Stimulated activated CD4-positive, alpha-beta T cell treated with anti-CD3 and anti-CD28 coated beads, TNF-alpha, amount 100 ng/mL, for 48 hours (primary cell): Measurements from ENCODE around the gene UBAP2.
"Not testable (repeated sequence)": the region's sequence is repeated elsewhere in the genome, so short reads cannot be mapped to it uniquely, and the experiment has no call there.

Experiments
- DNase-seq, 3 donors: peaks; one replicate each; pipeline ENCODE4 v3.0.0-alpha.2; 2020; ENCODE audit warnings: low read depth in 3 of 3

UBAP2 gene

GRCh38 chr9:34049630-34050384 is 1.1 kb upstream of the UBAP2 start:
- no peak for DNase-seq

DNA sequence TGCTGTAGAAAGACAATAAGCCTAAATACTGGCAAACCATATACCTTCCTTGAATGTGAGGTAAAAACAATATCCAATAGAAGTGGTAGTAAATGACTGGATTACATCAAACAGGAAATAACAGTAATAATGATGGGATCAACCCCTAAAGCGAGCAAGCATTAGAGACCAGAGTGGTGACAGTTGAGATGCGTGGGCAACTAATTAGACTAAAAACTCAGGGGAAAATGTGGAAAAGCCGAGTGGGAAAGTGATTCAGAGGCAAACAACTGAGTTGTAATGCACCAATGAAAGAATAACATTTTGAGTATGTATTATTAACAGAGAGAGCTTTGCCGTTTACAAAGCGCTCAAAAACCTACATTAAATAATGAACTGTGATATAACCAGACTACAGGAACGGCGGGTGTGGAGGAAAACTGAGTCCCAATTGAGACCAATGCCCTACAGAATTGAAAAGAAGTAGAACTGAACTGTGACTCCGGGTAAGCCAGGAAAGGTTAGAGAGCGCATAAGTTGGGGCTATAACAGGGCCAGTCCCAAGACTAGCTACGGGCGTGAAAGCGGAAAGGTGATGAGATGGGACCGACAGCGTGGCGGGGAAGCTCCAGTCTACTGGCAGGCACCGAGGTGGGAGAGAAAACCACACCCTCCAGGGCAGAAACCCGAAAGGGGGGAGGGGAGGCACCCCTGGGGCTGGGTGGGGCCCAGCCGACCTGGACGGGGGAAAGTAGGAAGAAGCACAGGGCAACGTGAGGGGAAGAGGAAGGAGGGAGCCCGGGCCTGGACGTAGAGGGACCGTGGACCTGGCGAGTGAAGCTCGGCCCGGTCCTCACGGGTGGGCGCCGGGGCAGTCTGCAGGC is 592 bp downstream of the UBAP2 start:
- DNase-seq: peak; percentile 25 to 50 (median 42)

DNA sequence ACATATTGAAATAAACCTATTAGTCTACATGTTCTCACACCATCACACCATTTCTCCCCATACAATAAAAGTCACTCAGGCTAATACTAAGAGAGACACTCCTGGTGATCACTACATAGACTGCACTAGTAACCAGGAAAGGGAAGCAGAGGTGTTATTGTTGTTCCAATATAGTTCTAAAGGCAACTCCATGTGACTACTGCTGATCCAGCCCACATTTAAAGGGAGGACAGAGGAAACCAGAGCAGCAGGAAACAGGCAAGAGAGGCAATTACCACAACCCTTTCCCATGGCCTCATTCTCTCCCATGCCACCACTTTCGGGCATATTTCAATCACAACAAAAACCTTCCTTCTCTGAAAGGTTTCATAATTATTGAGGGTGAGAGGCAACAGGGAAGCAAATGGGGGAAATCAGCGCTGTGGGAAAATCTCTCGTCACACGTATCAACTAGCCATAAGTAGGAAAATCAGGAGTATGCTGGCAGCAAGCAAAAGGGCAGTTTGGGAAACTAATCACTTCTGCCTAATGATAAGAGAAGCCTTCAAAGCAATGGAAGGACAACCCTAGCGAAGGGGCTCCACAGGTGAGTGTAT is 1.8 kb downstream of the UBAP2 start:
- DNase-seq: no peak

- DNase-seq: no peak
Observed at GRCh38 chr9:34045903-34046302, 2.8 kb downstream of the UBAP2 start.

GRCh38 chr9:34042074-34042473 is 6.6 kb downstream of the UBAP2 start:
- not testable (repeated sequence) for DNase-seq

DNA sequence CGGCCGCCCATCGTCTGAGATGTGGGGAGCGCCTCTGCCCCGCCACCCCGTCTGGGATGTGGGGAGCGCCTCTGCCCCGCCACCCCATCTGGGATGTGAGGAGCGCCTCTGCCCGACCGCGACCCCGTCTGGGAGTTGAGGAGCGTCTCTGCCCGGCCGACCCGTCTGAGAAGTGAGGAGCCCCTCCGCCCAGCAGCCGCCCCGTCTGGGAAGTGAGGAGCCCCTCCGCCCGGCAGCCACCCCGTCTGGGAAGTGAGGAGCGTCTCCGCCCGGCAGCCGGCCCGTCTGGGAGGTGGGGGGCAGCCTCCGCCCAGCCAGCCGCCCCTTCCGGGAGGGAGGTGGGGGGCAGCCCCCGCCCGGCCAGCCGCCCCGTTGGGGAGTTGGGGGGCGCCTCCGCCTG is 9.8 kb downstream of the UBAP2 start:
- DNase-seq: not testable (repeated sequence)

DNA sequence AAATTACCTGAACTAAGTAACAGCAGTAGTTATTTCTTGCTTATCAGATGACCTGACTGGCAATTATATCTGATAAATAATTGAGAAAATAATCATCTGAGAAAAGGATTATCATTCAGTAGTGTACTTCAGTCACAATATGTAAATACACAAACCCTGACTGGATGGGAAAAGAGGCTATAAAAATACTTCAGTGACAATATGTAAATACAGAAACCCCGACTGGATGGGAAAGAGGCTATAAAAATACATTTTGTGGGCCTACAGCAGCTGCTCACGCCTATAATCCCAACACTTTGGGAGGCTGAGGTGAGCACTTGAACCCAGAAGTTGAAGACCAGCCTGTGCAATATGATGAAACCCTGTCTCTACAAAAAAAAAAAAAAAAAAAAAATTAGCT is 11.1 kb downstream of the UBAP2 start:
- DNase-seq: no peak

GRCh38 chr9:34036625-34037024 is 12.1 kb downstream of the UBAP2 start:
- DNase-seq: no peak

- DNase-seq: no peak
Observed at GRCh38 chr9:34035656-34036055, 13.0 kb downstream of the UBAP2 start.

DNA sequence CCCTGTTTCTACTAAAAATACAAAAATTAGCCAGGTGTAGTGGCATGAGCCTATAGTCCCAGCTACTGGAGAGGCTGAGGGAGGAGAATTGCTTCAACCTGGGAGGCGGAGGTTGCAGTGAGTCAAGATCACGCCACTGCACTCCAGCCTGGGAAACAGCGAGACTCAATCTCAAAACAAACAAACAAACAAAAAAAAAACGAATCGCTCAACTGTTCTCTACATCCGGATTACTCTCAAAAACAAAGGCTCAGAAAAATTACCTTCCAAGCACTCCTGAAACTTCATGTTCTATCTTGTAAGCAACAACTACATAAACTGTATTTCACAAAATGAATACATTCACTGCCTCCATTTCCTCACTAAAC is 14.0 kb downstream of the UBAP2 start:
- no peak for DNase-seq

DNA sequence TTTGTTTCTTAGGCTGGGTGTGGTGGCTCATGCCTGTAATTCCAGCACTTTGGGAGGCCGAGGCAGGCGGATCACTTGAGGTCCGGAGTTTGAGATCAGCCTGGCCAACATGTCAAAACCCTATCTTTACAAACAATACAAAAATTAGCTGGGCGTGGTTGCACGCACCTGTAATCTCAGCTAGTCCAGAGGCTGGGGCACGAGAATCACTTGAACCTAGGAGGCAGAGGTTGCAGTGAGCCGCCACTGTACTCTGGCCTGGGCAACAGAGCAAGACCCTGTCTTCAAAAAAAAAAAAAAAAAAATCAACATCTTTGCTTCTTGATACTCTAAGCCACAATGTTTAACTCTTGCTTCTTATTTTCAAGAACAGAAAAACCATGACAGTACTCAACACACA is 16.1 kb downstream of the UBAP2 start:
- DNase-seq: no peak

DNA sequence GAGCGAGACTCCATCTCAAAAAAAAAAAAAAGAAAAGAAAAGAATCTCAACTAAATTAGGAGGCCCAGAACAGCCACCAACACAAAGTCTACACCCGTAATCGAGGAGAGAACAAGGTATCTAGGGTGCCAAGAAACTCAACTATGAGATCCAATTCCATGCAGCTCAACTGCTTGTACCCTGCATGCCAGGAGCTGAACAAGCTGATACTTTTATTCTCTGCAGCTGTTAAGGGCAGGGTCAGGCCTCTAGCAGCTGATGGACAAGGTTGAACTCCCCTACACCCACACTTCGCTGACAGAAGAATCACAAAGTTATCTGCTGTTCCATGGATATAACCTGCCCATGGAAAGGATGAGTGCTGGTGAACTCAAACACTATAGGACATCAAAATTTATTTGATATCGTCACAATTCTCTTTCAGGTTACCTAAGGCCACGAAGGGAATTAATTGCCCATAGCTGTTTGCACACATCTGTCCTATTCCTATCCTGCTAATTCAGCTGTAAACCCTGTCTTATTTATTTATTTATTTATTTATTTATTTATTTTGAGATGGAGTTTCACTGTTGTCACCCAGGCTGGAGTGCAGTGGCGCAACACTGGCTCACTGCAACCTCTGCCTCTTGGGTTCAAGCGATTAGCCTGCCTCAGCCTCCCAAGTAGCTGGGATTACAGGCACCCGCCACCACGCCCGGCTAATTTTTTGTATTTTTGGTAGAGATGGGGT is 20.7 kb downstream of the UBAP2 start:
- no peak for DNase-seq

GRCh38 chr9:34025811-34026210 is 22.9 kb downstream of the UBAP2 start:
- DNase-seq: no peak

GRCh38 chr9:34025062-34025461 is 23.6 kb downstream of the UBAP2 start:
- no peak for DNase-seq

DNA sequence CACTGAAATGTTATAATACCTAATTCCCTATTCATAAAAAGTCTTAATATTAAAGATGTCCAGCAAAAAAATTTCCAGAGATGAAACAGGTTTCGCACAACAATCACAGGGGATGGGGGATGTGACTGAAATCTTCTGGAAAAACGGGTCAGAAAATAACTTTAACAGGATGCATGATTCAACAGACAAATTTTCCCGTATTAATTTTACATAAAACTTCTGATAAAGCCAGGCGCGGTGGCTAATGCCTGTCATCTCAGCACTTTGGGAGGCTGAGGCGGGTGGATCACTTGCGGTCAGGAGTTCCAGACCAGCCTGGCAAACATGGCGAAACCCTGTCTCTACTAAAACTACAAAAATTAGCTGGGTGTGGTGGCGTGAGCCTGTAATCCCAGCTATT is 24.2 kb downstream of the UBAP2 start:
- not testable (repeated sequence) for DNase-seq

DNA sequence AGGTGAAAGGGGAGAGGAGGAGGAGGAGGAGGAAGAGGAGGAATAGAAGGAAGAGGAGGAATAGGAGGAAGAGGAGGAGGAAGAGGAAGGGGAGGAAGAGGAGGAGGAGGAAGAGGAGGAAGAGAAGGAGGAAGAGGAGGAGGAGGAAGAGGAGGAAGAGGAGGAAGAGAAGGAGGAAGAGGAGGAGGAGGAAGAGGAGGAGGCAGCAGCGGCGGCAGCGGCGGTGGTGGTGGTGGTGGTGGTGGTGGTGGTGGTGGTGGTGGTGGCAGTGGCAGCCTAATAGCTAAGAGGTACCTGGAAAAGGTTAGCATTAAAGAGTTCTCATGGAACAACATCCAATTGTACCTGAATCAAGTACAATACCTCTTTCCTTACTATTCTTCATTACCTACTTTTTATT is 32.5 kb downstream of the UBAP2 start:
- DNase-seq: no peak

DNA sequence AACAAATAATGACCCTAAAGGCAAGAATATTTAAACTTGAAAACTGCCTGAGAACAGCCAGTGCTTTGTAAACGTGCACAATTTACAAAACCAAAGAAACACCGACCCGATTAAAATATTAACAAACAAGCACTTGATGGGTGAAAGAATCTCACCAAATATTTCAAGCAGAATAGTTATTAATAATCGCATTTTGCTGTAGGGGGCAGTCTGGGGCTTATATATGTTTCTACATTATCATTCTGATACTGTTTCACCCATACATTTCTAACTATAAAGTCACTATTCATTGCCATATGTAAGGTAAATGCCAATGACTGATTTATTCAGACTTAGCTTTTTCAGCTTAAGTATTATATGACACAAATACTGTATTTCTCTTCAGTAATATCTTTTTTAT is 37.7 kb downstream of the UBAP2 start:
- no peak for DNase-seq

- DNase-seq: no peak
Observed at GRCh38 chr9:34001951-34002350, 46.7 kb downstream of the UBAP2 start.

DNA sequence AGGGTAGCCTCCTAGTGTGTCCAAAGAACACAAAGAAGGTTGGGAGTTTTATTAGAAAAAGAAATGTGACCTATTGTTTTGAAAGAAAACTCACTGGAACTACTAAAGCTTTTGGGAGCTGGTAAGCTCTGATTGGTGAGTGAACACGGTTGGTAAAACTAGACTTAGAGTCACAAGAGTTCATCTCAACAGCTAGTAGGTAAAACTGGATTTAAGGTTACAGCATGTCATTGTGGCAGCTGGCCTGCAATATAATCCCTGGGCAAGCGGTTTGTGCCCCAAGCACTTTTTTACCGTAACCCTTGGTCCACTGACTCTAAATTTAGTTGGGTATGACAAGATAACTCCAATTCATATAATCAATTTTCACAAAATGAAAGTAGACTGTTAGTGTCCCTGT is 47.4 kb downstream of the UBAP2 start:
- DNase-seq: no peak

- DNase-seq: no peak
Observed at GRCh38 chr9:33995449-33995848, 53.2 kb downstream of the UBAP2 start.

GRCh38 chr9:33993104-33993503 is 55.6 kb downstream of the UBAP2 start:
- DNase-seq: no peak

DNA sequence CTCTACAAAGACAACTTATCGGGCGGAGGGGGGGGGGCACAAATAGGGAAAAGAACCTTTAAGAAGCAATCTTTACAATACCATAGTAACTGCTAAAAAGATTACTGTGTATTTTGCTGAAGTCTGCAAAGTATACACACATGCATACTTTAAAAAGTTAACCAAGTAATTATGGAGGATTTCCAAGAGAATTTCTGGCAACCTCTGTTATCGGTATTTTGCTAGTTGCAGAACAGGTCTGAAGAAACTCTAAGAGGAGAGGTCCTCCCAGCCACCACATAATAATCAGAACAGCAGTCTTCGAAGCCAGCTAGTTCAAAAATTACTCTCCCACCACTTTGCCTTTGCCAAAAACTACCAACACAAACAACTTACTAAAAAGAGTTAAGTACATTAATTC is 56.1 kb downstream of the UBAP2 start:
- DNase-seq: no peak
